Astrocyte (in vitro differentiated cells and primary cell): Measurements from ENCODE around the gene POLR2E. TPM values are rescaled to one million over a fixed set of nuclear protein-coding genes. Genes with fewer than 3 reads are reported as not detected.

Source experiments
- DNase-seq: peaks from one replicate; pipeline ENCODE4 v3.0.0-alpha.2; 2010; ENCODE audit warnings: low read depth
- FAIRE-seq: peaks from 2 replicates; lab custom pipeline; 2011; peaks lifted over from hg19 to GRCh38; lab: Jason Lieb, UNC
- H2AFZ ChIP-seq: 2 replicates; pipeline ENCODE4 v1.6.0; 2012; ENCODE audit warnings: low read depth, low read length, inconsistent platforms
- H3K27ac ChIP-seq: 2 replicates; pipeline ENCODE4 v1.5.1; 2011; ENCODE audit warnings: low read depth, low read length, inconsistent platforms
- H3K27me3 ChIP-seq: 2 replicates; pipeline ENCODE4 v1.6.0; 2011; ENCODE audit warnings: low read length, inconsistent platforms; ENCODE audit not compliant: insufficient read depth
- H3K36me3 ChIP-seq: 2 replicates; pipeline ENCODE4 v1.5.1; 2011; ENCODE audit warnings: low read length, inconsistent platforms; ENCODE audit not compliant: insufficient read depth
- H3K4me1 ChIP-seq: 2 replicates; pipeline ENCODE4 v1.5.1; 2011; ENCODE audit warnings: low read length, inconsistent platforms; ENCODE audit not compliant: insufficient read depth
- H3K4me2 ChIP-seq: 2 replicates; pipeline ENCODE4 v1.6.0; 2012; ENCODE audit warnings: low read length, inconsistent platforms
- H3K4me3 ChIP-seq: 2 replicates; pipeline ENCODE4 v1.5.1; 2011; ENCODE audit warnings: low read depth, mild to moderate bottlenecking, low read length, inconsistent platforms; ENCODE audit not compliant: insufficient read depth
- H3K79me2 ChIP-seq: 2 replicates; pipeline ENCODE4 v1.6.0; 2012; ENCODE audit warnings: mild to moderate bottlenecking, low read length, inconsistent platforms; ENCODE audit not compliant: insufficient read depth
- H3K9ac ChIP-seq: 2 replicates; pipeline ENCODE4 v1.6.0; 2012; ENCODE audit warnings: mild to moderate bottlenecking, low read length, inconsistent platforms
- H3K9me3 ChIP-seq: 2 replicates; pipeline ENCODE4 v1.5.1; 2012; ENCODE audit warnings: low read depth, mild to moderate bottlenecking, low read length, inconsistent platforms; ENCODE audit not compliant: insufficient read depth
- H4K20me1 ChIP-seq: 2 replicates; pipeline ENCODE4 v1.6.0; 2012; ENCODE audit warnings: low read length, inconsistent platforms; ENCODE audit not compliant: insufficient read depth
- H3K27ac Mint-ChIP-seq: one replicate; pipeline ENCODE4 v1.8.0; 2021; ENCODE audit warnings: mild to moderate bottlenecking, mixed read lengths; ENCODE audit not compliant: unreplicated experiment
- H3K27me3 Mint-ChIP-seq: one replicate; pipeline ENCODE4 v1.8.0; 2021; ENCODE audit warnings: low read depth, mixed read lengths; ENCODE audit not compliant: unreplicated experiment
- H3K36me3 Mint-ChIP-seq: one replicate; pipeline ENCODE4 v1.8.0; 2021; ENCODE audit warnings: low read depth, mixed read lengths; ENCODE audit not compliant: unreplicated experiment
- H3K4me1 Mint-ChIP-seq: one replicate; pipeline ENCODE4 v1.8.0; 2021; ENCODE audit warnings: low read depth, mixed read lengths; ENCODE audit not compliant: unreplicated experiment
- H3K4me3 Mint-ChIP-seq: one replicate; pipeline ENCODE4 v1.8.0; 2021; ENCODE audit warnings: mild to moderate bottlenecking, moderate library complexity, mixed read lengths; ENCODE audit not compliant: unreplicated experiment
- H3K9me3 Mint-ChIP-seq: one replicate; pipeline ENCODE4 v1.8.0; 2021; ENCODE audit warnings: mild to moderate bottlenecking, mixed read lengths; ENCODE audit not compliant: unreplicated experiment
- CTCF ChIP-seq: IDR thresholded peaks from 2 replicates; pipeline ENCODE4 v1.5.1; 2011; ENCODE audit warnings: low read depth, mild to moderate bottlenecking, inconsistent platforms, low read length, moderate library complexity; ENCODE audit not compliant: insufficient read depth
- EZH2 ChIP-seq: IDR thresholded peaks from 2 replicates; pipeline ENCODE4 v1.6.1; 2012; ENCODE audit warnings: mild to moderate bottlenecking, low read length, inconsistent platforms; ENCODE audit not compliant: insufficient read depth
- total RNA-seq: library from RNA; stranded (reverse); gene quantifications from 2 replicates; pipeline ENCODE4 v1.2.1, GENCODE V29; 2021

POLR2E gene
- total RNA-seq, 1 donor from 2014 or later = 207 TPM

- Histone ChIP-seq H3K4me1 (peaks cover 3% of the 10 kb centered on the region), H3K27me3 (peaks cover 35% of the 10 kb centered on the region), H4K20me1 (peaks cover 5% of the 10 kb centered on the region), H3K36me3 (no peaks in the 10 kb centered on the region), H3K9me3 (no peaks in the 10 kb centered on the region), H3K4me3 (no peak overlapping the region), H3K9ac (no peak overlapping the region), H3K27ac (no peak overlapping the region), H2AFZ (no peak overlapping the region), H3K79me2 (no peaks in the 10 kb centered on the region), H3K4me2 (no peak overlapping the region)
- TF ChIP-seq CTCF (no peak), EZH2 (no peak)
- Mint-ChIP-seq H3K27ac (no peak overlapping the region), H3K4me3 (no peak overlapping the region), H3K36me3 (peaks cover 2% of the 10 kb centered on the region), H3K27me3 (peaks cover 31% of the 10 kb centered on the region), H3K4me1 (no peaks in the 10 kb centered on the region), H3K9me3 (no peaks in the 10 kb centered on the region)
- DNase-seq (no peak), FAIRE-seq (no peak)
These were observed 24.6 kb downstream of the POLR2E start for GRCh38 chr19:1070576-1070930.

GRCh38 chr19:1069009-1069779 is 26.0 kb downstream of the POLR2E start:
- Histone ChIP-seq H3K9me3 (no peaks in the 10 kb centered on the region), H3K27ac (no peak overlapping the region), H3K4me3 (no peak overlapping the region), H3K36me3 (no peaks in the 10 kb centered on the region), H3K27me3 (peaks cover 35% of the 10 kb centered on the region), H3K79me2 (no peaks in the 10 kb centered on the region), H3K4me1 (peaks cover 3% of the 10 kb centered on the region), H3K9ac (no peak overlapping the region), H4K20me1 (peaks cover 9% of the 10 kb centered on the region), H2AFZ (no peak overlapping the region), H3K4me2 (no peak overlapping the region)
- no peak overlapping the region for H3K27ac Mint-ChIP-seq
- FAIRE-seq (no peak), DNase-seq (no peak)
- H3K36me3 Mint-ChIP-seq = peaks cover 2% of the 10 kb centered on the region
- H3K27me3 Mint-ChIP-seq = peaks cover 34% of the 10 kb centered on the region
- H3K4me1 Mint-ChIP-seq = peaks cover 3% of the 10 kb centered on the region
- no peak overlapping the region for H3K4me3 Mint-ChIP-seq
- TF ChIP-seq CTCF = no peak
- TF ChIP-seq EZH2 = no peak
- no peaks in the 10 kb centered on the region for H3K9me3 Mint-ChIP-seq
